Activated T-helper 1 cell treated with anti-CD3 and anti-CD28 coated beads, Interleukin-12 subunit alpha, Interleukin-12 subunit beta, Interleukin-2, Interleukin-4 antibody, amounts not matched to agents 30 ng/mL and 10 ng/mL and 1 ng/mL, durations not matched to agents 14 hours and 24 hours and 36 hours (primary cell): ENCODE results near the gene SORCS1. TPM values are rescaled to one million over a fixed set of nuclear protein-coding genes. Genes with fewer than 3 reads are reported as not detected.

Source experiments
- DNase-seq: peaks from one replicate; pipeline ENCODE4 v3.0.0; 2021; ENCODE audit warnings: low spot score
- H3K27ac Mint-ChIP-seq: one replicate; pipeline ENCODE4 v1.8.0; 2021; ENCODE audit warnings: mild to moderate bottlenecking, mixed read lengths
- H3K27me3 Mint-ChIP-seq: one replicate; pipeline ENCODE4 v1.8.0; 2022; ENCODE audit warnings: mild to moderate bottlenecking, moderate library complexity, mixed read lengths; ENCODE audit not compliant: insufficient read depth
- H3K36me3 Mint-ChIP-seq: one replicate; pipeline ENCODE4 v1.8.0; 2021; ENCODE audit warnings: low read depth, mixed read lengths
- H3K4me1 Mint-ChIP-seq: one replicate; pipeline ENCODE4 v1.8.0; 2021; ENCODE audit warnings: low read depth, mixed read lengths
- H3K4me3 Mint-ChIP-seq: one replicate; pipeline ENCODE4 v1.8.0; 2021; ENCODE audit warnings: mild to moderate bottlenecking, moderate library complexity, mixed read lengths
- H3K9me3 Mint-ChIP-seq: one replicate; pipeline ENCODE4 v1.8.0; 2021; ENCODE audit warnings: mixed read lengths
- intact Hi-C: fragments of 100-400 bp; cut with micrococcal nuclease; formaldehyde crosslinking; loops from one replicate; pipeline ENCODE4 v1.15.1; 2024
- total RNA-seq: library from RNA; stranded (reverse); gene quantifications from 2 replicates; pipeline ENCODE4 v1.2.3, GENCODE V29; 2022

The SORCS1 gene
- total RNA-seq, 1 donor from 2014 or later, result not detected

DNA sequence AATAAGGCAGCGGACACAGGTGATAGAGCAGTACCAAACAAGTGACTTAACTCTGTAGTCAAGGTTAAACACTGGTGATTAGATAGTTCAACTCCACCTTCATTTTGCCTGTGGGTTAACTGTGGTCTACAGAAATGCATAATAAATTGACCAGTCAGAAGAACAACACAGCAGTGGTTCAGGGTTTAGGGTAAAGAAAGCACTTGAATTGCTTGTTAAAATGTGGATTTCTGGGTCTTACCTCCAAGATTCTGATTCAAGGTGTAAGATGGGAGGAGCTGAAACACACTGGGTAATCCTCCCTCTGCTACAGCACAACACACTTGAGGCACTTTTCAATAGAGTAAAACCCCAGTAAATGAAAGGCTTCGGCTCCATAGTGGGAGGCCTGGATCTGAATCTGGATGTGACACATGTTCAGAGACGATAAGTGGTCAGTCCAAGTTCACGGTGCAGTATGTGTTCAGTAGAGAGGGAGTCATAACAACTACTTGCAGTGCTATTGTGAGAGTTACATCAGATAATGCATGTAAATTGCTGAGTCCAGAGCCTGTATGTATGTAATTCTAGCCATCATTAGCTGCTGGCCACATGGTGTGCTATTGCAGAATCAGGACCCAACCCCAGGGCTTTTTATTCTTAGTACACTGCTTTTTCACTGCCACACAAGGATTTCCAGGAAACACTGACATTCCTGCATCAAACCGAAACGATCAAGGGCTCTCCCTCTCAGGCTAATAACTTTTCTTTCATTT lies 141.7 kb downstream of the SORCS1 start:
- no peak for DNase-seq
- Mint-ChIP-seq H3K27ac (no peak overlapping the region), H3K4me1 (no peaks in the 10 kb centered on the region), H3K27me3 (no peaks in the 10 kb centered on the region), H3K4me3 (no peak overlapping the region), H3K9me3 (no peaks in the 10 kb centered on the region), H3K36me3 (no peaks in the 10 kb centered on the region)
- intact Hi-C loops, result no loop called here

GRCh38 chr10:107019154-107019553 lies 145.4 kb downstream of the SORCS1 start:
- Mint-ChIP-seq H3K9me3 (no peaks in the 10 kb centered on the region), H3K4me3 (no peak overlapping the region), H3K36me3 (no peaks in the 10 kb centered on the region), H3K27ac (no peak overlapping the region), H3K4me1 (no peaks in the 10 kb centered on the region), H3K27me3 (no peaks in the 10 kb centered on the region)
- intact Hi-C loops, result no loop called here
- DNase-seq, result no peak

DNA sequence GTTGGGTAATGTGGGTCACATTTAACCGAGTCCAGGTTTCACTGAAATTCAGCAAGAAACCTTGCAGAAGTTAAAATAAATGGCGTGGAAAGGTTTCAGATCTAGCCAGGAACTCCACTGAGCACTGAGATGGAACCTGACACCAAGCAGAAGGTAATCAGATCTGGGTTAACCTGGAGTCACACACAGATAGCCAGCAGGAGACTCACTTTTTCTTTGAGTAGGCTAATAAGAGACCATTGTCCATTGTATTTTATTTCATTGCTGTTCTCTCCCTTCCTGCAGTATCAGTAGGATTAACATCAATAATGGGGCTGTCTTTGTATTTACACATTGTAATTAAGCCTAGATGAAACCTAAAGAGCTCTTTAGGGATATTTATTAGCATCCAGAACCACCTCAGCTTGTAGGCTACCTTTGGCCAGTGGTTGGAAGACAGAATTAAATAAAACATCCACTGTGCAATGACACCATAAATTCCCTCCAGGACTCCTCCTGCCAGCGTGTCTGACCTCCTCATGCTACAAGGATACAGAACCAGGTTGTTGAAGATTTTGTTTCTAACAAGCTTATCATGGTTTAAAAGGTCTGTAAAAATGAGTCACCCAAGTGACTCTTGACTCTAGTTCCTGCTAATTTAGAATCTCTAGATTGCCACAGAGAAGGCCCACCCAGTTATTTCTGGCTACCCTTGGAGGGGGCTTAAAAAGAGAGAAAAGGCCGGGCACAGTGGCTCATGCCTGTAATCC lies 151.1 kb downstream of the SORCS1 start:
- H3K27ac Mint-ChIP-seq, result no peak overlapping the region
- no peak overlapping the region for H3K4me3 Mint-ChIP-seq
- DNase-seq, result no peak
- intact Hi-C loops, result no loop called here
- no peaks in the 10 kb centered on the region for H3K4me1 Mint-ChIP-seq
- no peaks in the 10 kb centered on the region for H3K9me3 Mint-ChIP-seq
- no peaks in the 10 kb centered on the region for H3K36me3 Mint-ChIP-seq
- H3K27me3 Mint-ChIP-seq, result no peaks in the 10 kb centered on the region

- Mint-ChIP-seq H3K9me3 (no peaks in the 10 kb centered on the region), H3K4me3 (no peak overlapping the region)
Observed at GRCh38 chr10:107011992-107012391, 152.5 kb downstream of the SORCS1 start.

GRCh38 chr10:107011105-107011504 lies 153.4 kb downstream of the SORCS1 start:
- intact Hi-C loops, result no loop called here
- Mint-ChIP-seq H3K4me3 (no peak overlapping the region), H3K27me3 (no peaks in the 10 kb centered on the region), H3K27ac (no peak overlapping the region), H3K36me3 (no peaks in the 10 kb centered on the region), H3K9me3 (no peaks in the 10 kb centered on the region), H3K4me1 (no peaks in the 10 kb centered on the region)
- no peak for DNase-seq

More at GRCh38 chr10:107011992-107012391, 152.5 kb downstream of the SORCS1 start:
- DNase-seq, result no peak
- H3K4me1 Mint-ChIP-seq, result no peaks in the 10 kb centered on the region
- no peaks in the 10 kb centered on the region for H3K27me3 Mint-ChIP-seq
- no peaks in the 10 kb centered on the region for H3K36me3 Mint-ChIP-seq
- H3K27ac Mint-ChIP-seq, result no peak overlapping the region
- intact Hi-C loops, result no loop called here

DNA sequence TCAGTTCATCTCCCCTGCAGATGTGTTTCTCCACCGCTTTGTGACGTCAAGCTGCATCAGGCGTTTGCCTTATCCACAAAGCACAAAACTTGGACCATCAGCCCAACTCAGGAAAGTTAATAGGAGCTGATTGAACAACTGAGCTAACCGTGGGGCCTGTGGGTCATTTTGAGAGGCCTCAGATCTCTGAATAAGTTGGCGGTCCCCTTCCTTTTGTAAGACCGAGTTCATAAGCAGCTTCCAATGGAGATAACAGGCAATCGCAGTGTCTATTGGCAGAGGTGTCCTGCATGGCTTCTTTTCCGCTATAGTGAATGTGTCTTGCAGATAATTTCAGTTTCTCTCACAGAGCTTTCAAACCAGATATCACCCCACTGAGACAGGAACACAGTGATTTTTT lies 154.0 kb downstream of the SORCS1 start:
- no peaks in the 10 kb centered on the region for H3K4me1 Mint-ChIP-seq
- no peaks in the 10 kb centered on the region for H3K36me3 Mint-ChIP-seq
- H3K27me3 Mint-ChIP-seq, result no peaks in the 10 kb centered on the region
- H3K9me3 Mint-ChIP-seq, result no peaks in the 10 kb centered on the region
- no peak overlapping the region for H3K4me3 Mint-ChIP-seq
- H3K27ac Mint-ChIP-seq, result no peak overlapping the region
- no peak for DNase-seq
- intact Hi-C loops, result no loop called here

DNA sequence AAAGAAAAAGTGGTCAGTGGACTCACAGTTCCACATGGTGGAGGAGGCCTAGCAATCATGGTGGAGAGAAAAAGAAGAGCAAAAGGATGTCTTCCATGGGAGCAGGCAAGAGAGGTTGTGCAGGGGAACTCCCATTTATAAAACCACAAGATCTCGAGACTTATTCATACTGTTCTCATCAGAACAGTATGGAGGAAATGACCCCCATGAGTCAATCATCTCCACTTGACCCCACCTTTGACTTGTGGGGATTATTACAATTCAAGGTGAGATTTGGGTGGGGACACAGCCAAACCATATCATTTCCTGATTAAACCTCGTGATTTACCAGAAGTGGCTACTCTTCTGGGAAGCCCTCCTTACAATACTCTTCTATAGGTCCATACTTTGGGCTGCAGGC lies 160.1 kb downstream of the SORCS1 start:
- Mint-ChIP-seq H3K4me1 (no peaks in the 10 kb centered on the region), H3K4me3 (no peak overlapping the region), H3K36me3 (no peaks in the 10 kb centered on the region), H3K27me3 (no peaks in the 10 kb centered on the region), H3K9me3 (no peaks in the 10 kb centered on the region), H3K27ac (no peak overlapping the region)
- no peak for DNase-seq
- intact Hi-C loops, result no loop called here

DNA sequence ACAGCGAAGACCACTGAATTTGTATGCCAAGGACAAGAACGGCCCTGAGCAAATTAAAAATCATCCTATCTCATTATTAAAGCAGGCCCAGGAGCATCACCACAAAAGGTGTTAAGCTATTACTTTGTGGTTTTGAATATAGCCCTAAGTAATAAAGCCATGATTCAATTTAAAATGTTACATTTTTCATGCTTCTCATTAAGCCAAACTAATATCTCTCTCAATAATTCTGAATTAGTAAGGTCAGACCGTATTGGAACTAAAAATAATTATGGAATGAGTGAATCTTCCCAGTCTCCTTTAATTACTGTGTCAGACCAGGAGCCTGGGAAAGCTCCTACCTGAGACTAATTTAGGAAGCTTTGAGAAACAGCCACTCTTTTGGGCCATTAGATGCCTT lies 162.4 kb downstream of the SORCS1 start:
- DNase-seq, result no peak
- intact Hi-C loops, result no loop called here
- no peaks in the 10 kb centered on the region for H3K36me3 Mint-ChIP-seq
- no peaks in the 10 kb centered on the region for H3K9me3 Mint-ChIP-seq
- H3K4me1 Mint-ChIP-seq, result no peaks in the 10 kb centered on the region
- H3K27me3 Mint-ChIP-seq, result no peaks in the 10 kb centered on the region
- no peak overlapping the region for H3K27ac Mint-ChIP-seq
- H3K4me3 Mint-ChIP-seq, result no peak overlapping the region

GRCh38 chr10:106999118-106999707 lies 165.3 kb downstream of the SORCS1 start:
- Mint-ChIP-seq H3K27ac (no peak overlapping the region), H3K4me3 (no peak overlapping the region), H3K27me3 (no peaks in the 10 kb centered on the region), H3K4me1 (no peaks in the 10 kb centered on the region), H3K36me3 (no peaks in the 10 kb centered on the region), H3K9me3 (peaks cover 5% of the 10 kb centered on the region)
- intact Hi-C loops, result no loop called here
- DNase-seq, result no peak

DNA sequence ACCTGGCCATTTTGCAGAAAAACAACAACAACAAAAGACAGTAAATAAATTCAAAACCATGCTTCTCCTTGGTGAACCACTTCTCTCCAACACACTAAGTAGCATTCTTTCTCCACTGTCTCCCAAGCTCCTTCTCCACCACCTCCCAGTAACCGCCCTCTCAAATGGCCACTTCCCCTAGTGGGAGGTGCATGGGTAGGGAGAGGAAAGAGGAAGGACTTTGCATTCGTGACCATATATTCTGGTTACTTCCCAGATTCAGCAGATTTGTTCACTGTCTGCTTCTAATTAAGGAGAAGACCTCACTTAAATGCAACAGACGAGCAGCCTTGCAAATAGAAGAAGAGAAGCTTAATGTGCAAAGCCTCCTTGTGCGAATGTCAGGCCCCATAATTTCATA lies 166.8 kb downstream of the SORCS1 start:
- Mint-ChIP-seq H3K9me3 (peaks cover 5% of the 10 kb centered on the region), H3K4me1 (no peaks in the 10 kb centered on the region), H3K27me3 (no peaks in the 10 kb centered on the region), H3K36me3 (no peaks in the 10 kb centered on the region), H3K4me3 (no peak overlapping the region), H3K27ac (no peak overlapping the region)
- no peak for DNase-seq
- intact Hi-C loops, result no loop called here

GRCh38 chr10:106996510-106996909 lies 168.0 kb downstream of the SORCS1 start:
- no peaks in the 10 kb centered on the region for H3K4me1 Mint-ChIP-seq
- no peak for DNase-seq
- H3K4me3 Mint-ChIP-seq, result no peak overlapping the region
- no peak overlapping the region for H3K27ac Mint-ChIP-seq
- no peaks in the 10 kb centered on the region for H3K36me3 Mint-ChIP-seq
- peaks cover 5% of the 10 kb centered on the region for H3K9me3 Mint-ChIP-seq
- H3K27me3 Mint-ChIP-seq, result no peaks in the 10 kb centered on the region
- intact Hi-C loops, result no loop called here

- Mint-ChIP-seq H3K4me3 (no peak overlapping the region), H3K36me3 (no peaks in the 10 kb centered on the region), H3K9me3 (peaks cover 5% of the 10 kb centered on the region), H3K27ac (no peak overlapping the region), H3K4me1 (no peaks in the 10 kb centered on the region), H3K27me3 (no peaks in the 10 kb centered on the region)
- intact Hi-C loops, result no loop called here
- DNase-seq, result no peak
Observed at GRCh38 chr10:106992055-106992454, 172.5 kb downstream of the SORCS1 start.

DNA sequence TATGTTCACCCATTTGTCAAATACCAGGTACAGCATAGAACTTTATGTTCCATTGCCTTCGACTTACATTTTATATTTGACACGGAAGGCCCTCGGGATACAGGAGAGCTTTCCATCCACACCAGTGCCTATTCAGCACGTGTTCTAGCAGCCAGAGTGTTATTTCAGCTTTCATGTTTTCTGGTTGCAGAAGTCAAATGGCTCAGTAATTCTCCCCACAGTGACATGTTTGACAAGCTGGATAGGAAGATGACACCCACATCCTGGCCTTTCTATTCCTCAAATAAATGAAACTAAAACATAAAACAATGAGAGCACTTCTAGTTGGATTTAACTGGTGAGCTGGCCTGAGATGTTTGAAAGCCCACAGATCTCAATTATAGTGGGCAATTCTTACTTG lies 173.4 kb downstream of the SORCS1 start:
- intact Hi-C loops, result no loop called here
- H3K4me1 Mint-ChIP-seq, result no peaks in the 10 kb centered on the region
- H3K4me3 Mint-ChIP-seq, result no peak overlapping the region
- H3K27me3 Mint-ChIP-seq, result no peaks in the 10 kb centered on the region
- H3K27ac Mint-ChIP-seq, result no peak overlapping the region
- no peak for DNase-seq
- H3K36me3 Mint-ChIP-seq, result no peaks in the 10 kb centered on the region
- H3K9me3 Mint-ChIP-seq, result peaks cover 5% of the 10 kb centered on the region
